Lung microvascular endothelial cell (primary cell): ENCODE measurements around the gene VRK2. TPM values are rescaled to one million over a fixed set of nuclear protein-coding genes. Genes with fewer than 3 reads are reported as not detected.

Source experiments
- total RNA-seq: library from RNA; depleted of rRNA; stranded (reverse); fragments of >200 nt; gene quantifications from 2 replicates; pipeline ENCODE4 v1.2.1, GENCODE V29; 2014

Gene VRK2
- total RNA-seq, 1 donor from 2014 or later = 17.7 TPM

Other genes with a start within 250 kb of the VRK2 start
- gene FANCL, start 194.5 kb downstream of the VRK2 start, total RNA-seq = 8.9 and 10.1 TPM in 2 replicates